GM21367 (cell line): ENCODE results near the gene EPHB2.
"Not testable (repeated sequence)": the region's sequence is repeated elsewhere in the genome, so short reads cannot be mapped to it uniquely, and the experiment has no call there.

ENCODE experiments used
- ATAC-seq: cut with Tn5 transposase; IDR thresholded peaks from one replicate; pipeline ENCODE4 v1.9.1; 2021; ENCODE audit not compliant: unreplicated experiment

The EPHB2 gene

DNA sequence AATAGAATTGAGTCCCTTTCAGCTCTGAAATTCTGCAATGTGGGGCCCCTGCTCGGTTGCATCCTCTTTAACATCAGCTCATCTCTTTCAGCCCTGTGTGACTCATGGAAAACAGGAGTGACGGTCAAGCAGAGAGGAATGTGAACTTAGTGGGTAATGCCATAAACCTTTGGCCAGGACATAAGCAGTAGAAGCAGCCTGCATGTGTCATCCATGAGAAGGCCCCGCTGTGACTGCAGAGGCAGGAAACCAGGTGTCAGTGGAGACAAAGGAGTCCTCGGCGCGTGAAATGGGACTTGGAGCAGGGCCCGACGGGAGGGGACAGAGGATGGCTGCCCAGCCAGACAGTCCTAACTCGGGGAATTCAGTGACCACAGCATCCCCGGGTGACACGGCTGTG is 21.1 kb upstream of the EPHB2 start:
- ATAC-seq = no peak

DNA sequence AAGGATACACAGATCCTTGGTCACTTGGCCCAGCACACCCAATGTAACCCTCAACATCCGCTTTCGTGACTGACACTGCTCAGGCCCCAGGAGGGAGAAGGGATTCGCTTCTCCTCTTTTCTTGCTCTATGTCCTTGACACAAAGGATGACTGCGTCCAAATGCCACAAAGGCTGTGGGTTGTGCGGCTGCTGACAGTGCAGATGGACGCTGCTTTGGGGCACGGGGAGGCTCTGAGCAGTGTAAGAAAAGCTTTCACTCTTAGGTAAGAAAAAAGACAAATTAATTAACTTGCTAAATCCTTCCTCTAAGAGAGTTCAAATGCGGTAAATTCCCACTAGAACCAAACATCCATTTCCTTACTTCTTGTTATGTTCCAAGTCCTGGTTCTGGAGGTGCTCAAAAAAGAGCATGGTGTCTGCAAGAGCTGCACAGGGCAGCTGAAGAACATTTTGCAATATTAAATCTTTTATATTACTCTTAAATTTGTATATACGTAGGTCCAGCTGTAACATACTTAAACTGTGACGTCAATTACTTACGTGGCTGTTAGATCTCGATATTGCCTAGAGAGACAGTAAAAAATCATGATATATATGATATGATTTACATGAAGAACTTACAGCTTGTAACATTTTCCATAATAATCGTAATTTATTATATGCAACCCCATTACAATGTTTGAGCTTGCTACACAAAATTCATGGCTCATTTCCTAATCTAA is 19.4 kb upstream of the EPHB2 start:
- no peak for ATAC-seq

DNA sequence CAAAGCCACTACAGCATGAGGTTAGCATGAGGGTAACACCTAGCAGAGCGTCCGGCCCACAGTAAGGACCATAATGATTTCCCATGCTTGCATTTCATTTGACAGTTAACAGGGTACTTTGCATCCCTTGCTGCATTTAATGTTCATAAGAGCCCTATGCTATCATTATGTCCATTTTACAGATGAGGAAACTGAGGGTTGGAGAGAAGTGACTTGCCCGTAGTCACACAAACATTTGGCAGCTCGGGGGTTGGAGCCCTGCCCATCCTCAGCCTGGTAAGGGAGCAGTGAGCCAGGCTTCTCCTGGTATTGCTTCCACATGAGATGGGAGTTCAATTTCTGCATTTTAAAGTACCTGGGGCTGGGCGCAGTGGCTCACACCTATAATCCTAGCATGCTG is 16.5 kb upstream of the EPHB2 start:
- ATAC-seq = no peak

DNA sequence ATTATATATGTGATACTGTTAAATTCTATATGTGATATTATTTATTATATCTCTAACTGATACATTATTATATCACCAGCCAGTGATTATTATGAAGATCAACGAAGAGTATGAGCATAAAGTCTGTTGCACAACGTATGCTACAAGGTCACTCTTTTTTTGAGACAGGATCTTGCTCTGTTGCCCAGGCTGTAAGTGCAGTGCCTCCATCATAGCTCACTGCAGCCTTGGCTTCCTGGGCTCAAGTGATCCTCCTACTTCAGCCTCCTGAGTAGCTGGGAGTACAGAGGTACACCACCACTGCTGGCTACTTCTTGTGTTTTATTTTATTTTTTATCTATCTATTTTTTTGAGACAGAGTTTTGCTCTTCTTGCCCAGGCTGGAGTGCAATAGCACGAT is 14.0 kb upstream of the EPHB2 start:
- no peak for ATAC-seq

DNA sequence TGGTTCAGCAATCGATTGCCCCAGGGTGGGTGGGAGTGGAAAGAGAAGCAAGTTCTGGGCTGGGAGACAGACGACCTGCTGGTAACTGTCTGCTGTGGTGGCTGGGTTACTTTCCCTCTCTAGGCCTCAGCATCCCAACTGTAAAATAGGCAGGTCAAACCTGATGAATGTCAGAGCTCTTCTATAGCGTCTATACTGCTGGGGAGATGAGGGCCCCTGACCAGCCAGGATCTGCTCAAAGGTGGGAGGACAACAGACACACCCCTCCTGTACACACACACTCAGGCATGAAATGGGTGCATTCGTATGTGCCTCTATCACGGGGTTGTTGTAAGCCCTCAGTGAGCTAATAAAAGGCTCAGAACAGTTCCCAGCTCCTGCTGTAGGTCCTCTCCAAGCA is 12.7 kb upstream of the EPHB2 start:
- ATAC-seq = no peak

DNA sequence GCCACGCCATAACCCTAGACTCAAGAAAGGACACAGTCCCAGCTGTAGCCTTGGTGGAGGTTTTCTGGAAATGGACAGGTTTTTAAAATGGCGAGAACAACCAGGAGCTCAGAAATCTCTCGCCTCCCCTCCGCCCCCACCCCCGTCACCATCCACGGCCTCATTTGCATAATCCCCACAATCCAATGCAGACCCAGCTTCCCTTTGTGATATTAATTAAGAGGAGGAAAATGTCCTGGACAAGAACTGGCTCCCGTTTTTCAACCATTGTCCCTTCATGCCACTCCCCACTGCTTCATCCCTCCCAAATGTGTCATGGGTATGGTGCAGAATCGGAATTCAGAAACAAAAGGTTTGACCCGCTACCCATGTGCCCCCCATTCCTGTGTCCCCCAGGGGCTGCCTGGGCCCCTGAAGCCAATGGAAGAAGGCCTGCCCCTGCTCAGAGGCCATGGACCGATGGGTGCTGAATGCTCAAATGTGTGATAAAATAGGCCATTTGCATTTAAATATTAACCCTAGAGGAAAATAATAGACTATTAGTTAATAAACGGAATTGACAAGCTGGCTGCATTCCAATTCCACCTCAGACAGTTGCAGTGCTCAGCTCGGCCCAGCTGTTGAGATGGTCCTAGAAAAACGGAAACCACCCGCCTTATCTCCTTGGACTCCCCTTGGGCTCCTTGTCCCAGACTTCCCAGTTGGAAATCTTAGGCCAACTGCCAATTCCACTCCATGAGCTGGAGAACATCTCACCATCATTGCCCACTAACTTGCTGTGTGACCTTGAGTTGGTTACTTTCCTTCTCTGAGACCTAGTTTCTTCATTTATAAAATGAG is 10.7 kb upstream of the EPHB2 start:
- no peak for ATAC-seq

DNA sequence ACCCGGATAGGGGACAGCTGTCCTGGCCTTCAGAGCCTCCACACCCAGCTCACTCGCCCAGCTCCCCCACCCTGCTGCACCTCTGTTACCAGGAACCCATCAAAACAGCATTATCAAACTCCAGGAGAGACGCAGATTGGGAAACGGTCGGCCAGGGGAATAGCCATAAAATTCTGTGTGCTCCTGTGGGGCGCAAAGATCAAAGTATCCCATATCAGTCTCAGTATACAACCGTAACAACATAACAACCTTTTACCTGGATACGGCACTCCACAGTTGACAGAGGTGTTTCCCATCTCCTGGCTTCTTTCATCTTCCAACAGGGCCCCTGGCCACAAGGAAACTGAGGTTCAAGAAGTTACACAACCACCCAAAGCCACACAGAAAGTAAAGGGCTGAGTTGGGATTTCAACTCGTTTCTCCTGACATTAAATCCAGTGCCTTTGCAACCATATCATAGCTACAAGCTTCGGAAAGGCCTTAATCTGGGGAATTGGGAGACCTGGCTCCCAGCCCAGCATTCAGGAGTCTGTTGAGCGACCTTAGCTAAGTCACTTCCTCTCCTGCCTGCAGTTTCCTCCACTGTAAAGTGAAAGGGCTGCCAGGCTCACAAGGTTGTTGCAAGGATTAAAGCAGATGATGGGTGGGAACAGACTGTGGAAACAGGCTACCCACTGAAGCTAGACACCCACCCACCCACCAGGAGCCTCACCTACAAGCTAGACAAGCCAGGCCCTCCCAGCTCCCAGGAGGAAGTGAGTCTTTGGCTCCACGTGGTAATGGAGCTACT is 8.1 kb upstream of the EPHB2 start:
- ATAC-seq = no peak

DNA sequence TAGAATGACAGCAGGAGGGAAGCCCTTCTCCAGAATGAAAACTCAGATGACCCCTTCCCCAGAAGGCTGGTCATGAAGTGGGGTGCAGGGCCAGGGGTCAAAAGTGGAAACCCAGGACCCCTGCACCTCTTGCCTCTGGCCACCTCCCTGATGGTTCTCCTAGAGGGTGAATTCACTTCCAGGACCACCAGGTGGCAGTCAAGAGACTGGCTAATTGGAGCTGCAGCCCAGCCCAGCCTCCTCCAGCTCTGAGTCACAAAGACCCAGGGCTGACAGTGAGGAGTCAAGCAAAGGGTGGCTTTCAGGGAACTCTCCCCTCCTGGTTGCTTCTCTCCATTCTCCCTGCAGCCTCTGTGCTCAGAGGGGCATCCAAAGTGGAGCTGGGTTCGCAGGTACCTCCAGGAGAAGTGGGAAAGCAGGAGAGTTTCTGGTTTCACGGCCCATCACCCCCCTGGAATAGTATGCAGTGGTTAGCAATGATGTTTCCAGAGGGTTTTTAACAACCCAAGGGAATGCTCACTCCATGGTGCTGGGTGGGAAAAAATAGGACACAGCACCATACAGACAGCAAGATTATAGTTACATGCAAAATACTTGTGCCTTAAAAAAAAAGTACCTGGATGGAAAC is 6.1 kb upstream of the EPHB2 start:
- ATAC-seq = no peak

DNA sequence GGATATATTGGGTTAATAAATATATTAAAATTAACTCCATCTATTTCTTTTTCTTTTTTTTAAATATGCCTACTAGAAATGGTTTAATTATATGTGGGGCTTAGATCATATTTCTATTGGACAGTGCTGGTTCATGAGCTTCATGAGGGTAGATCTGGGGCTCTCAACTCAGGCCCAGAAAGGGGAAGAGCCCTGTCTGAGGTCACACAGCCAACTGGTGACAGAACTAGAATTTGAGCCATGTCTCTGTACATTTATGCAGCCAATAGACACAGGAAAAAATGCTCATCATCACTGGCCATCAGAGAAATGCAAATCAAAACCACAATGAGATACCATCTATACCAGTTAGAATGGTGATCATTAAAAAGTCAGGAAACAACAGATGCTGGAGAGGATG is 5.1 kb upstream of the EPHB2 start:
- ATAC-seq = no peak

DNA sequence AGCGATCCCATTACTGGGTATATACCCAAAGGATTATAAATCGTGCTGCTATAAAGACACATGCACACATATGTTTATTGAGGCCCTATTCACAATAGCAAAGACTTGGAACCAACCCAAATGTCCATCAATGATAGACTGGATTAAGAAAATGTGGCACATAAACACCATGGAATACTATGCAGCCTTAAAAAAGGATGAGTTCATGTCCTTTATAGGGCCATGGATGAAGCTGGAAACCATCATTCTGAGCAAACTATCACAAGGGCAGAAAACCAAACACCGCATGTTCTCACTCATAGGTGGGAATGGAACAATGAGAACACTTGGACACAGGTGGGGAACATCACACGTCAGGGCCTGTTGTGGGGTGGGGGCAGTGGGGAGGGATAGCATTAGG is 4.5 kb upstream of the EPHB2 start:
- ATAC-seq = not testable (repeated sequence)

DNA sequence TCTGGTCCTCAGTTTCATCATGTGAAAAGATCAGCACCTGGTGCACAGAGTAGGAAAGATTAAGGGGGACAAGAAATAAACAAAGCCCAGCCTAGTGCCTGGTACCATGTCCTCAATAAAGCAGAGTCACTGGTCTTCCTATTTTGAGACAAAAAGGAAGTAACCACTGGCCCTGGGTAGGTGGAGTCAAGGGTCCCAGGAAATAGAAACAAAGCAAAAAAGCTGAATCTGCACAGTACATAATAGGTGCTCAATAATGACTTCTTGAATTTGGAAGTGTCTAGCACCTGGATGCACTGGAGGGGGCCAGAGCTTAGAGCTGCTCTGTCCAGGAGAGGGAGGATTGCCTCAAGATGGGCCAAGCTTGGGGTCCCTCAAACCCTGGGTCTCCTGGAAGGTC is 1.9 kb upstream of the EPHB2 start:
- ATAC-seq = no peak

DNA sequence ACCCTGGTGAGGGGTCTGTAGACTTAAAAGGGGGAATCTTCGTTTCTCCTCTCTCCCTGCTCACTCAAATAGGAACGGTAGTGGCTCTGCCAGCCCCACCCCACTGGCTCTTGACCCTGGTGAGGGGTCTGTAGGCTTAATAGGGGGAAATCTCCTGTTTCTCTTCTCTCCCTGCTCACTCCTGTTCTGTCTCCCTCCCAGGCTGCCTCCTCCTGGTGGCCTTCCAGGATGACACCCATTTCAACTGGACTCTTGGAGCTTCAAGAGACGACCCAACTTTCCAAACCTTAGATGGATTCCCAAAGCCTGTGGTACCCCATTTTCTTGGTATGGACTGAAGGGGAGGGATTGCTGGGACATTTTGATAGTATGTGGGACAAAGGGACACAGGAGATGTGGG is 1.4 kb upstream of the EPHB2 start:
- no peak for ATAC-seq

DNA sequence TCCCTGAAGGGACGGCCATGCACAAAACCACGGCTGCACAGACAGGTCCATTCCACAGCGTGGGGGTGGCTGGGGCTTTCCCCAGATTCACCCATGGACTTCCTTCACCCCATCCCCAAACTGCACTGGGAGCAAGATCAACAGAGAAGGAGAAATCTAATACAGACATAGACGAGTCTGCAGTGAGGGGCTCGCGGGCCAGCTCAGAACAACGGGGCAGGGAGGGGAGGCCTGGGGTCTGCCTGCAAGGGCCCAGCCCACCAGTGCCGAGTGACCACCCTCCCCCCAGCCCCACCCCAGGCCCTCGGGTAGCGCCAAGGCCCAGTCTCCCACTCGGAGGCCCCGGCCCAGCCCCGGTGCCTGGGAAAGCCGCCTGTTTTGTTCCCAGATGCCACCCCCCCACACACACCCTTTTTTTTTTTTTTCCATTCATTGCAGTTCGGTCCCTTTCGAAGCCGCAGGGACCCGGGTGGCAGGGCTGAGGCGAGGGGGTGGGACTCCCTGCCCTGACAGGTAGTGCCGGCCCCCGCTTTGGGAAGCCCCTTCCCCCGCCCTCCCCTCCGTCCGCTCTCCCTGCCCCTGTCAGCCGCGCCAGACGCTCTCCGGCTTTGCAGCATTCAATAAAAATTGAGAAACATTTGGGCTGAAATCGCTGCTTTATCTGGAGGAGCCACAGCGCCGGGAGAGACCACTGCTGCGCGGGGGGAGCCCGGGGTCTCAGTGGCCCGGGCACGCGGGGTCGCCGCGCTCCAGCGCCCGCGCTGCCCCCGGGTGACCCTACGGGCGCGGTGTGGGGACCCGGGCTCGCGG is 543 bp upstream of the EPHB2 start:
- ATAC-seq = no peak

DNA sequence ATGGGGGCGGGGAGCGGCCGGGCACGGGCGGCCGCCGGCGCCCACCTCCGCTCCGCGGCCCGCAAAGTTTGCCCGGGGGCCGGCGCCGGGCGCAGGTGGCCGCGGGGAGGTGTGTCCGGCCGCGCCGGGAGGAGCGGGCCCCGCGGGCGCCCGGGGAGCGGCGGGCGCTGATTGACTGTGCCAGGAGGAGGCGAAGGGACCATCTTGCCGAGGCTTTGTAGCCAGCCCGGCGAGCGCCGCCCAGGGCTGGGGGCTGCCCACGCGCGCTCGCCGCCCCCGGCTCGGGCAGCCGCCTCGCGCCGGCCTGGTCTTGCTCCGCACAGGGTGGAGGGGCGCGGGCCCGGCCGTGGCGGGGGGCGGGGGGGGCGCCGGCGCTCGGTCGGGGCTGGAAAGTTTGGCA is 432 bp downstream of the EPHB2 start:
- ATAC-seq = no peak

DNA sequence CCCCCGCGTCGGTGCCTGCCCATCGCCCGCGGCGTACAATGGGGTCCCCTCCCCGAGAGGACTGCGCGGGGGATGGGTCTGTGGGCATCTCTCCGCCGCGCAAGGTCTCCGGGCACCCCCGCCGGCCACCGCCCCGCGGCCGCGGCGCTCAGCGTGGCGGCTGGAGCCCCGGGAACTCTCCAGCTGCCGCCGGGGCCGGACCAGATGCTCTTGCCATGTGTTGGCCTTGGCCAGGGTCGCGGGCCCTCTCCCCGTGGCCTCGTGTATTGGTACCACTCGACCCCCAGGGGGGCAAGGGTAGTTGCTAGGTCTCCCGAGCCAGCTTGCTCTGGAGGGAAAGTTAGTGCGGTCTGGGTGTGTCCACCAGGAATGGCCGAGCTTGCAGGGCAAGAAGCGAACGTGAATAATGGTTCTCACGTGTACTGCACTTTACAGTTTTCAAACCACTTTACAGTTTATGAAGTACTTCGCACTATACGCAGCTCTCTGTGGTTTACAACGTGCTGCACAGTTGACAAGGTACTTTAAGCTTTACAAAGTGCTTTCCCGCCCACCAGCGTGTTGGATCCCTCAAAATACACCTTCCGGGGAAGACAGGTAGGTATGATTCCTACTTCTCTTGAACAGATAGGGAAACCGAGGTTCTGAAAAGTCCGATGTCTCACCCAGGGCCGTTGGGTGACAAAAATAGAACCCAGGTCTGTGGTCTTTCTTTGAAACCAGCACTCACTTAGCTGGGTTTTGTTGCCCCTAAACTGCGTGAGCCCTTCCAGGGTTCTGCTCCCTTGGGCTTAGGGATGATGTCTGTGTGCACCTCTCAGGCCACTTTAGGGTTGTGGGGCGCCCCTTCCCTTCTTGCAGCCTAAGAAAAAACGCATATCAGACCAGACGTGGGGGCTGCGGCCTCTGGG is 1.2 kb downstream of the EPHB2 start:
- ATAC-seq = no peak

DNA sequence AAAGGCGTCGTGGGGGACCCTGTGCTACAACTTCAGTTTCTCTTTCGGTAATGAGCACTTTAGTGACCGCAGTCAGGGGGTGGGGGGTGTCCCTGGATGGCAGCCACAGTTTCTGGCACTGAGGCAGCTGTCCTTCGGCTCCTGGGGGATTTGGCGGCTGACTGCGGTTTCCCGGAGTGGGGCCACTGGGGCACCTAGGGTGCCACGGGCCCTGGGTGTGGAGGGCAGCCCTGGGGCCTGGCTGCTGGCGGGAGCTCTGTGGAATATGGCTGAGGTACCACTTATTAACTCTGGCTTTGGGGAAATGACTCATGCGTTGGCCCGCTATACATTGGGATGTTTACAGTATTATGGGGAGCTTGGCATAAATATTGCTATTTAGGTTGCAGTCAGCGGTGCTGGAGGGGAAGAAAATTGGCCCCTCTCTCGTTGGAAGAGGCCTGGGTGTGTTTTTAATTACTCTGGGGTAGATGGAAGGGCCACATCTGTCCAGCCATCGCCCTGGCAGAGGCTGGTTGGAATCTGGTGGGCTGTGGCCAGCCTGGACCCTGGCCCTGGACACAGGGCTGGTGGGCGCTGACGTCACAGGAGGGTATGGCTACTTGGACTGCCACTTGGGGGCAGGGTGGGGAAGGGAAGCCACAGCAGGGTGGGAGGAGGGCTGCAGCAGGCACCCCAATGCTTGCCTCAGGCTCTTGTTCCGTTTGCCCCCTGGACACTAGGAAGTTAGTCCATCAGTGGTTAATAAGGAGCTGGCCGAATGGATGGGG is 2.0 kb downstream of the EPHB2 start:
- no peak for ATAC-seq

DNA sequence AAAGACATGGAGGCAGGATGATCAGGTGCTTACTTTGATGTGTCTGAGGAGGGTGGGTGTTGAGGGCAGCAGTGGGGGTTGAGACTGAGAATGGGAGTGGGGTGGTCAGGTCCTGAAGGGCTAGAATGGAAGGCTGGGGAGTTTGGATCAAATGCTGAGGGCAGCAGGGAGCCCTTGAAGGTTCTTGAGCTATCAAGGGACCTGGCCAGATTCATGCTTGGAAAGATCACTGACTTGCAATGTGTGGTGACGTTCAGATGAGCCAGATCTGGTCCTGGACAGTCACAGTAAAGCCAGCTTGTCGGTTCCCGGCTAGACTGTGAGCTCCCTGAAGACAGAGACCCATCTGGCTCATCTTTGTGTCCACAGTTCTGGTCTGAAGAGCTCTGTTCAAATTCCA is 3.8 kb downstream of the EPHB2 start:
- ATAC-seq = no peak

DNA sequence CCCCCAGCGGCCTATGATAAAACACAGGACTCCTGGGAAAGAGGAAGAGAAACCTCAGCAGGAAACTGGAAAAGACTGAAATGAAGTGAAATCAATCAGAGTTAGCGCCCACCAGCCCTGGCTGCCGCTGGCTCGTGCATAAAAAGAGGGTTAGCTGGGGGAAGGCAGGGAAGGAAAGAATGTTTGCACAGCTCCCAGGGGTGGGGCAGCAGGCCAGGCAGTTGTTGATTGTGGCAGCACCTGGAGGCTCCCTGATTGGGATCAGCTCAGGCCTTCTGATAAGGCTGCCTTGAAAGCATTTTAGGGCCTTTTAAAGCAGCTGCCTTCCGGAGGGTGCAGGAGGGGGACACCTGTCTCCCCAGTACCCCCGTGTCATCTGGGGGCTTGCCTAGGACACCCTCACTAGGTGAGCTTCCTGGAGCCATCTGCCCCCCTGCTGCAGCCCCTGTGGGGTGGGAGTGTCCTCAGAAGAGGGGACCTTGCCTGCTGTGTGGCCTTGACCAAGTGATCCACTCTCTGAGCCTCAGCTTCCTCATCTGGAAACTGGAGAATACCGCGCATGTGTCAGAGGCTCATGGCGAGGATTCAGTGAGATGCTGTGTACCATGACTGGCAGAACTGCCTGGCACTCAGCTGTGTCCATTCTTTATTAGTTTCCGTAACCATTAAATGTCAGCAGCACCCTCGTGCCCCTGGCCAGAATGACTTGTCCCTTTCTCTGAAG is 6.6 kb downstream of the EPHB2 start:
- no peak for ATAC-seq
